ENCODE data around the gene OSBPL5.

OSBPL5 gene

DNA sequence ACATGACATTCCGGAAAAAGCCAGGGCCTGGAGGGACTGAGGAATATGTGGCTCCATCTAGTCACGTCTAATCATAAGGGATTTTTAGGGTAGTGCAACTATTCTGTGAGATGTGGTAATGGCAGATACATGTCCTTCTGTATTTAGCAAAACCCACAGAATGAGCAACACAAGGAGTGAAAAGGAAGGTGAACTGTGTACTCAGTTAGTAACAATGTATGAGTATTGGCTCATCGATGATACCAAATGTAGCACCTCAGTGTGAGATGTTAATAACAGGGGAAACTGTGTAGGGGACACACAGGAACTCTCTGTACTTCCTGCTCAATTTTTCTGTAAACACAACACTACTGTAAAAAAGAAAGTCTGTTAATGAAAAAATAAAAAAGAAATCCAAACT, 65.9 kb downstream of the OSBPL5 start:
- DNase-seq (ENCODE audit: low spot score) = peak; percentile 9

- DNase-seq (ENCODE audit: low spot score) = no peak
Measured at GRCh38 chr11:3096909-3097530, 68.1 kb downstream of the OSBPL5 start.

DNA sequence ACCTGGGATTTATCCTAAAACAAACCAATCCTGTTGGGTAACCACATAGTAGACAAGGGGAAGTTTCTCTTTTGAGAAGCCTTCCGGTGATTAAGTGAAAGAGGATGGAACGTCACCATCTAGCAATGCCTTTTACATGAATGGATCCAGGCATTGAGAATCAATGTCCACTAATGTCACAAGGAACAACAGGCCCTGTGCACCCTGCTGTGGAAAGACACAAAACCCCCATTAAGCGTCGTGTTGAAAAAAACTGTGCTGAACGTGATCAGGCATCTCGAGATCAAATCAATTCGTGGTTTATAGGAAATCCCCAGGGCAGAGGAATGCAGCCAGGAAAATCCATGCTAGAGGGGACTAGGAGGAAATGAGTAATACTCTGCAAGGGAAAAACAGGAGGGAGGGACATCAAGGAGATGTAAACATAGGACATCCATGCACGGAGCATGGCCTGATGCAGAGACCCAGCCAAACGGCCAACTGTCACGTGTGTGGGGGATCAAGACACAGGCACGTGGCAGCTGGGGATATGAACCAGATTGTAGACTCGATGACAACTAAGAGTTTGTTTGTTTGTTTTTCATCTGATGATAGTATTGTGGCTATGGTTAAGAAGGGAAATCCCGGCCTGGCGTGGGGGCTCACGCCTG, 69.3 kb downstream of the OSBPL5 start:
- no peak for DNase-seq (ENCODE audit: low spot score)

- DNase-seq (ENCODE audit: low spot score) = no peak
Measured at GRCh38 chr11:3094223-3094824, 70.8 kb downstream of the OSBPL5 start.

DNA sequence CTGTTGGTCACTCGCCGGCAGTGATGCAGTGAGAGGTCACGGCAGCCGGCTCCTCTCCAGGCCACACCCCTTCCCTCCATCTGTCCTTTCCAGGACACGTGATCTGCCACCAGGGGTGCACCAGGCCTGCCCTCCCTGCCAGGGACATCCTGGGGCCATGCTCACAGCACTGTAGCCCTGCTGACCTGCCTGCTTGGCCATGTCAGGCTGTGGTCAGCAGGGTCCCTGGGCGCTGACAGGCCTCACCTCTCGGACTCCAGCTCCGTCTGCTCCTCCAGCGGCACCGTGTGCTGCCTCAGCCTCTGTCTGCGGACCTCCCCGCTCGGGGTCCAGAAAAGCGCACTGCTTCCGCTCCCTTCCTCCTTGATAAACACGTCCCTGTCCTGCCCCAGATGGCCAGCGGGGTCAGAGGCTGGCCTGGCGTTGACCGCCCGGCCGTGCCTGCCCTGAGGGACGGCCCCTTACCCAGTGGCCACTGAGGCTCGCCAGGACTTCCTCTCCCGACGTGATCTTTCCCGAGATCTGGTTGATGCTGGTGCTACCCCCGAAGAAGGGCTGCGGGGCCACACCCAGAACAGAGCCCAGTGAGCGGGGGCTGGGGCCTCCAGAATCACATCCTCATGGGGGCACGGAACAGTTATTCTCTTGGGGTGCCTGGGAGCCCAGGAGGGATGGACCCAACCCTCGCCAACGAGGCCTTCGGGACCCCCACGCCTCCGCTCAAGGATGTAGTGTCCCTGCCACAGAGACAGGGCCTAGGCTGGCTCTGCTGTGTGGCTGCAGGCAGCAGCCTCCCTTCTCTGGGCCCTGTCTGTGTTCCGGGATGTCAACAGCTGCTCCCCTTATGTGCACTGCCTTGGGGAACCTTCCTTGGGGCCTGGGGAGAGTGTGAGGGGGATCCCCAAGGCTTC, 71.6 kb downstream of the OSBPL5 start:
- DNase-seq (ENCODE audit: low spot score) = no peak

DNA sequence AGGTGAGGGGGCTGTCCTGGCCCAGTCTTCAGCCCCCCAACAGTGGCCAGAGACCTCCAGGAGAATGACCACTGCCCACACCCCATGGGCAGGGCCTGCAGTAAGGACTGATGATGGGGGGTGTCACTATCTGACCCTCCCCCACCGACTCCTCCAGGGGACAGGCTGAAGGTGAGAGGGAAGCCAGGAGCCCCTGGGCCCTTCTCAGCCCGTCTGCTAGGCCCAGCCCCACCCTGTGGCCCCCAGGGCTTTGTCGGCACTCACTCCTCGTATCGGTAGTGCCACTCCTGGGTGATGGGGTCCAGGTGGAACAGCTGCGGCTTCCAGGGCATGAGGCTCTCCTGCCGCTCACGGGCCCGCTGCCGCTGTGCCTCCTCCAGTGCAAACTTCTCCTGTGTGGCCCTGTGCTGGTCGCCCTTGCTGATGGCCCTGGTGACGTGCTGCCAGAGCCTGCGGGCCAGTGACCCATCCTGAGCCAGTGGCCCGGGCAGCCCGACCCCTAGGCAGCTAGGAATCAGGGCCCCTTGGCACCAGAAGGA, 72.4 kb downstream of the OSBPL5 start:
- no peak for DNase-seq (ENCODE audit: low spot score)

DNA sequence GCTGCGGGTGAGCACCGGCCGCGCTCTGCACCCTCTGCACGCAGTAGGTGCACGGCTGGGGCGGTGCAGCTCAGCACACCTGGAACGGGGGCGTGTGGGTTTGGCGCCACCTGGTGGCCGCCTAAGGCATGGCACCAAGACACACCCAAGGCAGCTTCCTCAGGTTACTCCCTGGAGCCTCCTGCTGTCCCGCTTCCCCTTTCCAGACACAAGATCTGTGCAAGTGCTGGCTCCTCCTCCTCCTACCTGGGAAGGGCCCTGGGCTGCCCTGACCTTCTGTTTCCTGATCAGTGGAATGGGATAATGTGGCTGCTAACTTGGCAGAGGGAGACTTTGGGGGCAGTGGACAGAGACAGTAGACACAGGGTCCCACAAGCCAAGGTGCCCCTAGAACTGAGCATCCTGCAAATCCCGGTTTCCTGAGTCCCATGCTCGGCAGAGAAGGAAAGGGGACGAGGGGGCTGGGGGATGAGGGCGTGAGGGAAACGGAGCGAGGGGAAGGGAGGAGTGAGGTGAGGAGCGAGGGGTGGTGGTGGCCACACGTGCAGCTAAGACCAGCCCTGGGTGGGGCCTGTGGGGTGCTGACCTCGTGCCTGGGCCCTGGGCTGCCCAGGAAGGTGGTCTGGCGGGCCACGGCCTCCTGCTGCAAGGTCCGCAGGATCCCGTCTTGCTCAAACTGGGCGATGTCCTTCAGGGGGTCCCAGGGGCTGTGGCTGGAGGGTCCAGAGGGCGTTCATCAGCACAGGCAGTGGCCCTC, 73.1 kb downstream of the OSBPL5 start:
- DNase-seq (ENCODE audit: low spot score) = peak; percentile 75

- DNase-seq (ENCODE audit: low spot score) = no peak
Measured at GRCh38 chr11:3091081-3091845, 73.8 kb downstream of the OSBPL5 start.

DNA sequence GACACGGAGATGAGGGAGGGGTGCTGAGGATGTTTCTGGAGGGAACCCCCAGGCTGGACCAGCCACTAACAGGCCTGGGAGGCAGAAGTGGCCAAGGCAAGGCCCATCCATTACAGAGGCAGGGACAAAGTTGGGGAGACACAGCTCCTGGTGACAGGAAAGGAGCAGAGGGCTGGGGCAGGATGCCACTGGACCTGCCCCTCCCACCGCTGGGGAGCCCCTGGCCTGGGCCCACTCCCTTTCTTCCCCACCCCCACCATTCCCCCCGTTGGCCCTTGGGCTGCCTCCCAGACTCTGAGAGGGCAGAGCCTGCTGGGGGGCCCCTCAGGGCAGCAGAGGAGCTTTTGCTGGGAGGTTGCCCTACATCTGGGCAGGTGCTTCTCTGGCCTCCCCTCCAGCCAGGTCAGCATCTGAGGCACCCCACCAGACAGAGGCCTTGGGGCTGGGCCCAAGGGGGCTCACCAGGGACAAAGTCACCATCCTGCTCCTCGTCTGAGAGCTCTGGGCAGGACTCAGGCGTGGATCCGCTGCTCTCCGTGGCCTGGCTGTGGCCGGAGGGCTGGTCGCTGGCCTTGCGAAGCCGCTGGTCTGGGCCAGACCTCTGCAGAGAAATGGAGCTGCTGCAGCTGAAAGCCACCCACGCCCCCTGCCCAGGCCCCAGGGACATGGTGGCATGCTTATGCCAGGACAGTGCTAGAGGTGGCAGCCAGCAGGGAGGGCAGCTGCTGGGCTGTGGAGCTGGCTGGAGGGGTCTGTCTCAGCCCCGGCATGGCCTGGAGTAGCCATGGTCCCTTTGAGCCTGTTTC, 74.8 kb downstream of the OSBPL5 start:
- no peak for DNase-seq (ENCODE audit: low spot score)

GRCh38 chr11:3089236-3090061, 75.7 kb downstream of the OSBPL5 start:
- DNase-seq (ENCODE audit: low spot score) = no peak

GRCh38 chr11:3088806-3089205, 76.3 kb downstream of the OSBPL5 start:
- DNase-seq (ENCODE audit: low spot score) = no peak

GRCh38 chr11:3087821-3088800, 77.0 kb downstream of the OSBPL5 start:
- no peak for DNase-seq (ENCODE audit: low spot score)

GRCh38 chr11:3087373-3087772, 77.7 kb downstream of the OSBPL5 start:
- DNase-seq (ENCODE audit: low spot score) = no peak

DNA sequence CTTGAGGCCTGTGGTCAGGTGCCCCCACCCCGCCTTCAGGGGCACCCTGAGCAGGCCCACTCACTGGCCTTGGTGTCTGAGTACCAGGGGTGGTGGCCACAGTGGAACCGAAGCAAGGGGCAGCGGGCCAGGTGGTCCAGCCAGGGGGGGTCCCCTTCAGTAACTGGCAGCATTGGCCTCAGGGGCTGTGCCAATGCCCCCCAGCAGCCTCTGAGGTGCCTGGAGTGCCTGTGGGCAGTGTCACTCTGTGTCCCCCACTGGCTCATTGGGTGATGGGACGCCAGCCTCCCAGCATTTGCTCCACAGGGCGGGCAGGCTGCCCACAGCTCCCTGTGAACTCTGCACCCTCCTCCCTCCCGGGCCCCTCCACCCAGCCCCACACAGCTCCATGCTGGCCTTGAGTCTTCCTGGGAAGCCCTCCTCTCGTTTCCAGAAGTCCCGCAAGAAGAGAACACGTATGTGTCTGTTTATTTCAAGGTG, 78.4 kb downstream of the OSBPL5 start:
- no peak for DNase-seq (ENCODE audit: low spot score)

- DNase-seq (ENCODE audit: low spot score) = no peak
Measured at GRCh38 chr11:3086114-3086513, 79.0 kb downstream of the OSBPL5 start.

GRCh38 chr11:3085052-3085451, 80.1 kb downstream of the OSBPL5 start:
- no peak for DNase-seq (ENCODE audit: low spot score)

DNA sequence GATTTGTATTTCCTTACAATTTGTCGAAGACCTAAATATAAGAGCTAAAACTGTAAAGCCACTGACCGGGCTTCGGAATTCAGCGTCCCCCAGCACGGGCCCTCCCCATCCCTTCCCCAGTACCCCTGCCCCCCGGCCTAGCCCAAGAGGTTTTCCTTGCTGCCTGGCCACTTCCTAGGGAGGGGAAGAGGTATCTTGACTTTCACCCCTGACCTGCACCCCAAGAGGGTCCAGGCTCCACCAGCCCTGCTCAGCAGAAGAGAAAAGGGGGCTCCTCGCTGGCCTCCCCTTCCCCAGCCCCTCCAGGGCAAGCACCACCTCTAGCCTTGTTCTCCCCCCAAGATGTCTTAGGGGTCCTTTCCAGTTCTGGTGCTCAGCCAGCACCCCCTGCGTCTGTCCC, 81.8 kb downstream of the OSBPL5 start:
- DNase-seq (ENCODE audit: low spot score) = no peak

DNA sequence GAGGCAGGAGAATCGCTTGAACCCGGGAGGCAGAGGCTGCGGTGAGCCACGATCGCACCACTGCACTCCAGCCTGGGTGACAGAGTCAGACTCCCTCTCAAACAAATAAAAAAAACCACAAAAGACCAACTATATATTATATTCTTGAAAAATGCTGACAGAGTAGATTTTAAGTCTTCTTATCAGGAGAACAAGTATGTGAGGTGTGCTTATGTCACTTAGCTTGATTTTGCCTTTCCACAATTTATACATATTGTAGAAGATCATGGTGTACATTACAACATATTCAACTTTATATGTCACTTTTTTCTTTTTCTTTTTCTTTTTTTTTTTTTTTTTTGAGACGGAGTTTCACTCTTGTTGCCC, 83.7 kb downstream of the OSBPL5 start:
- no peak for DNase-seq (ENCODE audit: low spot score)

Measured in CD4-positive, alpha-beta T cell treated with Interleukin-2 at 100 ng/mL for 4 hours (primary cell).